GM23248 (cell line): ENCODE measurements around the gene CFB.

Experiments
- EZH2 ChIP-seq: fragments of 200-600 bp; sonication (generic); IDR thresholded peaks from 2 replicates; pipeline ENCODE4 v1.6.1; 2018; ENCODE audit warnings: antibody characterized with exemption, mild to moderate bottlenecking; ENCODE audit not compliant: insufficient read depth, poor library complexity, severe bottlenecking
- EZH2phosphoT487 ChIP-seq: fragments of 200-600 bp; sonication (generic); IDR thresholded peaks from 2 replicates; pipeline ENCODE4 v1.6.1; 2018; ENCODE audit warnings: antibody characterized with exemption, moderate library complexity, mild to moderate bottlenecking, low read depth; ENCODE audit not compliant: insufficient read depth

DNA sequence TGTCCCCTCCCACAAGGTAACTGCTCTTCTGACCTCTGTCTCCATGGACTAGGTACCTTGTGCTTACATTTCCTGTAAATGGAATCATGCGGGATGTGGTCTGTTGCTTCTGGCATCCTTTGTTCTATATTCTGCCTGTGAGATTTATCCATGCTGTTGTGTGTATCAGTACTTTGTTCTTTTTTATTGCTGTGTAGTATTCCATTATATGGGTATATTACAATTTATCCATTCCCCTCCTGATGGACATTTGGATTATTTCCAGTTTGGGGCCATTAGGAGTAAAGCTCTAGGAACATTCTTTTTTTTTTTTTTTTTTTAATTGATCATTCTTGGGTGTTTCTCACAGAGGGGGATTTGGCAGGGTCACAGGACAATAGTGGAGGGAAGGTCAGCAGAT lies 14.9 kb upstream of the CFB start:
- TF ChIP-seq EZH2 (no peak), EZH2phosphoT487 (no peak)
